Thymus (tissue), 11 donors: Measurements from ENCODE around the gene CACFD1. TPM values are rescaled to one million over a fixed set of nuclear protein-coding genes. Genes with fewer than 3 reads are reported as not detected.

ENCODE experiments used
- DNase-seq, 9 donors: peaks; one replicate each; pipeline ENCODE4 v3.0.0-alpha.2; 2013; ENCODE audit warnings: low spot score in 9 of 9, low read depth in 6 of 9, missing footprints in 1 of 9
- H3K27ac ChIP-seq, 2 donors: one replicate each; pipeline ENCODE4 v1.5.1; 2013; ENCODE audit warnings: control low read depth in 1 of 2, low read depth in 1 of 2, low read length in 1 of 2, mild to moderate bottlenecking in 1 of 2, moderate library complexity in 1 of 2
- H3K27me3 ChIP-seq, 2 donors: one replicate each; pipeline ENCODE4 v1.5.1; 2013; ENCODE audit warnings: low read length in 1 of 2; ENCODE audit not compliant: control insufficient read depth in 2 of 2, insufficient read depth in 1 of 2
- H3K36me3 ChIP-seq, 2 donors: one replicate each; pipeline ENCODE4 v1.5.1; 2013; ENCODE audit warnings: low read length in 1 of 2, mild to moderate bottlenecking in 1 of 2, moderate library complexity in 1 of 2; ENCODE audit not compliant: control insufficient read depth in 2 of 2, insufficient read depth in 2 of 2
- H3K4me1 ChIP-seq, 2 donors: one replicate each; pipeline ENCODE4 v1.5.1; 2013; ENCODE audit warnings: low read length in 2 of 2; ENCODE audit not compliant: control insufficient read depth in 2 of 2, insufficient read depth in 2 of 2
- H3K4me3 ChIP-seq, 2 donors: one replicate each; pipeline ENCODE4 v1.5.1; 2013; ENCODE audit warnings: low read length in 2 of 2, control low read depth in 1 of 2, mild to moderate bottlenecking in 1 of 2
- H3K9me3 ChIP-seq, 2 donors: one replicate each; pipeline ENCODE4 v1.5.1; 2013; ENCODE audit warnings: low read length in 1 of 2, mild to moderate bottlenecking in 1 of 2; ENCODE audit not compliant: control insufficient read depth in 2 of 2, insufficient read depth in 1 of 2
- WGBS: extraction: QIAGEN DNeasy Blood & Tissue Kit; methylation state at CpG from one replicate; pipeline ENCODE4 v1.1.7; 2013; 5-methylcytosine and 5-hydroxymethylcytosine counted together
- polyA plus RNA-seq: library from polyadenylated mRNA; stranded (reverse); fragments of 200-250 nt; gene quantifications from one replicate; pipeline ENCODE4 v1.2.3, GENCODE V29; 2013
- total RNA-seq: library from RNA; stranded (reverse); fragments of 120-200 nt; gene quantifications from one replicate; pipeline ENCODE4 v1.2.4, GENCODE V29; 2013
- donor health status: healthy.

CACFD1 gene
- total and polyA plus RNA-seq, 2 donors, result 6.1 to 9.1 TPM

DNA sequence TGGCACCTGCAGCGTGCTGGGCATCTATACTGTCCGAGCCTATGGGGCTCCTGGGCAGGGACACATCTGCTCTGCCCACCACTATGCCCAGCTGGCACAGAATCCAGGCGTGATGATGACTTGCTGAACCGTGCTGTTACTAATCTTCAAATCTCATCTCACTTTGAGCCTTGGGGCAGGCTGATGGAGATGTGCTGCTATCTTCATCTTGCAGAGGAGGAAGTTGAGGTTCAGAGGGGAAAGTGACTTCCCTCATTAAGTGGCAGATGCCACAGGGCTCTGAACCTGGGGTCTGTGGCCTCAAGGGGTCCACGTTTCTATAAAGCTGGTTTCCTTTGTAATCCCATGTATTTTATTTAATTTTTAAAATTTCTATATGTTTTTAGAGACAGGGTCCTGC lies 14.4 kb downstream of the CACFD1 start:
- Histone ChIP-seq H3K4me3 (no peak overlapping the region), H3K27me3 (no peaks in the 10 kb centered on the region), H3K9me3 (peaks cover 0 to 3% of the 10 kb centered on the region in 2 donors), H3K4me1 (peaks cover 0 to 25% of the 10 kb centered on the region in 2 donors), H3K36me3 (peaks cover 0 to 6% of the 10 kb centered on the region in 2 donors), H3K27ac (no peak overlapping the region)
- 5% methylated on average over 5 of the region's 5 CpGs for WGBS
- peak in 1 of 9 donors; percentile 41 for DNase-seq

DNA sequence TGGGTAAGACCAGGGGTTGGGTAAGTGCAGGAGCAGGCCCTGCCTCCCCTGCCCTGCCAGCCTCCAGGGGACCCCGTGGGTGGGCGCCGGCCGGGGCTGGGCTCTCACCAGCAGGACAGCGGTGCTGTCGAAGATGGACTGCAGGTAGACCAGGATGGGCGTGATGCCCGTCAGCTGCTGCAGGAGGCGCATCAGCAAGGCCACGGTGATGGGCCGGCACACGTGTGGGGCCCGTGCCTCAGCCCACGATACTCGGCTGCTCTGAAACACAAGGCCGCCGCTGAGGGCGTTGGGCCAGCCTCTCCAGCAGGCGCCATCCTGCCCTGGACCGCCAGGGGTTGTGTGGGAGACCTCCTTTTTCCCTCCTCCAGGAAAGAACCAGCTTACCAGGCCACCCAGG lies 15.1 kb downstream of the CACFD1 start:
- DNase-seq, result no peak
- Histone ChIP-seq H3K4me1 (peaks cover 5 to 32% of the 10 kb centered on the region in 2 donors), H3K9me3 (peaks cover 0 to 3% of the 10 kb centered on the region in 2 donors), H3K27me3 (peaks cover 0 to 3% of the 10 kb centered on the region in 2 donors), H3K27ac (no peak overlapping the region), H3K36me3 (peaks cover 0 to 6% of the 10 kb centered on the region in 2 donors), H3K4me3 (no peak overlapping the region)
- 67% methylated on average over 20 of the region's 20 CpGs for WGBS

DNA sequence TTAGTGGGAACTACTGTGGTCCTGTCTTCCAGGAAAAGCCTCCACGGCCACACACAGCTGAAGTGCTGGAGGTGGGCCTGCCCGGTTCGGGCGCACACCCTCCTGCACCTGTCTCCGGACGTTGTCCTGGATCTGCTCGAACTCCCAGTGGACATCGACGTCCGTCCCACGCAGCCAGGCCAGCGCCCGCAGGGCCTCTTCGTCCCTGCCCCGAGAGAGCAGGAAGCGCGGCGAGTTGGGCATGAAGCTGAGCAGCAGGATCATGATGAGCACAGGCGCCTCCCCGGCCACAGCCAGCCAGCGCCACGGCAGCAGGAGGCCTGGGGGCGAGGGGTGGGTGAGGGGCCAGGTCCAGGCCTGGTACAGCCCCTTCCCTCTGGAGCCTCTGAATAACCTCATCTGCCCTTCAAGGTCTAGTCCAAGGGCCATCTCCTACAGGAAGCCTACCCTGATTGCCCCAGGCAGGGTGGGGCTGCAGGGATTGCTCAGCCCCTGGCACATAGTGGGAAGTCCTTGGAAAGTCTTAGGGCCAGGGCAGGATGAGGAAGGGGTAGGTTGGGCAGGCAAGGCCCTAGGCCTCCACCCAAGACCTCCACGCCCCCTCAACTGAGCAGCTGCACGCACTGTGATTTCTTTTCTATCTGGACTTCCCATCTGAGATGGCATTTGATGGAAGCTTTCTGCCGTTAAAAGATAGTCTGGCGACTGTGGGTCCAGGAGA lies 15.7 kb downstream of the CACFD1 start:
- Histone ChIP-seq H3K27ac (no peak overlapping the region), H3K27me3 (peaks cover 2 to 3% of the 10 kb centered on the region in 2 donors), H3K4me3 (no peak overlapping the region), H3K36me3 (peaks cover 0 to 6% of the 10 kb centered on the region in 2 donors), H3K4me1 (peaks cover 7 to 34% of the 10 kb centered on the region in 2 donors), H3K9me3 (peaks cover 0 to 3% of the 10 kb centered on the region in 2 donors)
- WGBS, result 94% methylated on average over 27 of the region's 27 CpGs
- DNase-seq, result no peak

DNA sequence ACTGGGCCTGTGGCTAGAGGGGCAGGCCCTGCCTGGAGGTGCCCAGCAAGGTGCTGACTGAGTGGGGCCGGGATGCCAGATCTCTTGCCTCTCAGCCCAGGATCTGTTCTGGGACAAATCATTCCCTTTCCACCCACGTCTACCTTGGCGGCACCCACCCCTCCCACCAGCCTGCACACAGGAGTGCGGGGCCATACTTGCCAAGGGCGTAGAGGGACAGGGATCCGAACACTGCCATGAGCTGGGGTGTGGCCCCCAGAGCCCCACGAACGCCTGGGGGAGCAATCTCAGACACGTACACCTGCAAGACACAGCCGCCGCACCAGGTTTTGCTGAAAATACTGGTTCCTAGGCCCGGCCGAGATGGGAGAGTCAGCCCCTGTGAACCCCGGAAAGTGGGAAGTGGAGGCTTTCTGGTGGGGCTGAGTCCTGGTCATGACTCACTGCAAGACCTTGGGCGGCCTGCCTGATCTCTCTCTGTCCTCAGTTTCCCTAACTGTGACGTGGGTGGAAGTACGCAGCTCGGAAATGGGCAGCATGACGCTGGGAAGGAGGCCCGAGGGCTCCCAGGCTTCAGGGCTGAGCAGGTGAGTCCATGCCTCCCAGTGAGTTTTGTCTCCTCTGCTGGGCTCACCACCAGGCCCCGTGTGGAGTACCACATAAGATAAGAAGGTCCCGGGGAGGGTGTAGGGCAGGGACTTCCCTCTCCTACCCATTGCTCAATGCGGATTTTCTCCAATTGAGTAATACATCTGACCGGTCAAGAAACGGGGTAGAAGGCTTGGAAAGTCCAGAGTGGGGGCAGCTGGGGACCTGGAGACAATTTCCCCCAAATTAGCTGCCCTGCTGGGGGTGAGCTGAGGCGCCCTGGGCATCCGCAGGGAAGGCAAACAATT lies 16.5 kb downstream of the CACFD1 start:
- H3K36me3 ChIP-seq, result peaks cover 0 to 6% of the 10 kb centered on the region in 2 donors
- H3K4me3 ChIP-seq, result no peak overlapping the region
- DNase-seq, result no peak
- H3K4me1 ChIP-seq, result peaks cover 7 to 34% of the 10 kb centered on the region in 2 donors
- WGBS, result 96% methylated on average over 27 of the region's 27 CpGs
- H3K27me3 ChIP-seq, result peaks cover 3 to 6% of the 10 kb centered on the region in 2 donors
- no peak overlapping the region for H3K27ac ChIP-seq
- peaks cover 0 to 3% of the 10 kb centered on the region in 2 donors for H3K9me3 ChIP-seq

DNA sequence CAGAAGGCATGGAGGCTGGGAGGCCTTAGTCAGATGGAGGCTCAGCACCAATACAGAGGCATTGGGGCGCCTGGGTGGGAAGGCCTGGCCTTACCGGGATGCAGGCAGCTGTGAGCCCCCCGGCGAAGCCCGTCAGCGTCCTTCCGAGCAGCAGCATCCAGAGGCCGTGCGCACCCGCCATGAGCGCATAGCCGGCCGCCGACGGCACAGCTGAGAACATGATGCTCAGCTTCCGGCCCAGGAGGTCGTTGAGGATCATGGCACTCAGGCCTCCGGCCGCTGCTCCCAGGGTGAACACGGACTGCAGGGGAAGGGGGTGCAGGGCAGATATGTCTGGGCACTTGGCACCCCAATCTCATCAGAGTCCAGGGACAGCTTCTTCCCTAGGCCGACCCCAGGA lies 17.2 kb downstream of the CACFD1 start:
- Histone ChIP-seq H3K27ac (no peak overlapping the region), H3K9me3 (peaks cover 0 to 3% of the 10 kb centered on the region in 2 donors), H3K27me3 (peaks cover 3 to 6% of the 10 kb centered on the region in 2 donors), H3K4me1 (peaks cover 7 to 34% of the 10 kb centered on the region in 2 donors), H3K36me3 (peaks cover 0 to 6% of the 10 kb centered on the region in 2 donors), H3K4me3 (no peak overlapping the region)
- no peak for DNase-seq
- WGBS, result 98% methylated on average over 21 of the region's 21 CpGs

DNA sequence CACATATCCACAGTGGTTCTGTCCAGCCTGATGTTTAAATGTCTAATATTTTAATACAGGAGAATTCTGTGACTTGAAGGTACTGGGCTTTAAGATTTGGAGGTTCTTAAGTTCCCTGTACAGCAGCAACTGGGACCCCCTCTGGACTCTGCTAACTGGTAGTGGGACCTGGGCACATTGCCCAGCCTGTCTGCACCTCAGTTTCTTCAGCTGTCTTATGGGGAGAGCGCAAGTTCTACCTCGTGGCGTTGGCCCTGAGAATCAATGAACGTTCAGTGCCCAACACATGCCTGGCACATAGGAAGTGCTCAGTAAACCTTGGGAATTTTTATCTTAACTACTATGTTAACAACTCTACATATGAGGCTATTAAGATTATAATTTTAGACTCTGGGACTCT lies 17.7 kb downstream of the CACFD1 start:
- H3K27me3 ChIP-seq, result peaks cover 3 to 8% of the 10 kb centered on the region in 2 donors
- WGBS, result 86% methylated on average over 4 of the region's 4 CpGs
- peaks cover 7 to 34% of the 10 kb centered on the region in 2 donors for H3K4me1 ChIP-seq
- no peak overlapping the region for H3K27ac ChIP-seq
- H3K9me3 ChIP-seq, result peaks cover 0 to 3% of the 10 kb centered on the region in 2 donors
- H3K36me3 ChIP-seq, result peaks cover 0 to 6% of the 10 kb centered on the region in 2 donors
- no peak for DNase-seq
- no peak overlapping the region for H3K4me3 ChIP-seq

DNA sequence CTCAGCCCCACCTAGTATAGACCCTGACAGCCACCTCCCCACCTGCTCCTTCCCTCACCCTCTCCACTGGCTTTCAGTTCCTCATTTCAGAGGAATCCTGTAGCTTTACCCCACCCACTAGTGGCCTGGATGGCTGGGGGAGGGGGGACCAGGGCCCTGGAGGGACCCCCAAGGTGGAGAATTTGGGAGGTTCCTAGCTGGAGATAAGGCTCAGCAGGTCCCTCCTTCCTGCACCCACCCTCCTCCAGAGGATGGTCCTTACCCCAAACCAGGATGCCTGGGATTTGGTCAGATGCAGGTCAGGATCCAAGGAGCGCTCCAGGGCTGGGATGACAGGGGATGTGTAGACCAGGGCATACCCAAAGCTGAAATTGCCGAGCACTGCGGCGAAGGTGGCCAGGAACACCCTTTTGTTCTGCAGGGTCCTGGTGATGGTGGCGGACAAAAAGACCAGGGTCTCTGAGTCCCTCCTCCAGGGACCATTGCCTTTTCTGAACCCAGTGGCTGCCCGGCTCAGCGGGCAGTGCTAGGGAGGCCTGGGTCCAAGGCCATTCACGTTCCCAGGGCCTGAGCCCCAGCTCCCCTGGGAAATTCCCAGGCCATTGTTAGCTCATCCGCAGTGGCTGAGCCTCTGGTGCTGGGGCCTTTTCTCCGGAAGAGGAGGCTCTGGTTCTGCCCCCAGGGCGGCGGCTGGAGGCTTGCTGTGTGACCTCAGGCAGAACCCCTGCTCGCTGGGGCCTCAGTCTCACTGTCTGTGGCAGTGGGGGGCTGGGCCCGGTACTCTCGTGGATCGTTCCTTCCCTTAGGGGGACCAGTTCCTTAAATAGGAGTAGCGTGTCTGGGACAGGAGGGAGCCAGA lies 18.4 kb downstream of the CACFD1 start:
- peaks cover 3 to 8% of the 10 kb centered on the region in 2 donors for H3K27me3 ChIP-seq
- DNase-seq, result no peak
- H3K4me3 ChIP-seq, result peak overlapping the region; percentile 29 to 40
- peaks cover 0 to 3% of the 10 kb centered on the region in 2 donors for H3K9me3 ChIP-seq
- WGBS, result 45% methylated on average over 17 of the region's 17 CpGs
- H3K4me1 ChIP-seq, result peaks cover 7 to 34% of the 10 kb centered on the region in 2 donors
- H3K36me3 ChIP-seq, result peaks cover 0 to 3% of the 10 kb centered on the region in 2 donors
- peak overlapping the region in 1 of 2 donors; percentile 42 for H3K27ac ChIP-seq

DNA sequence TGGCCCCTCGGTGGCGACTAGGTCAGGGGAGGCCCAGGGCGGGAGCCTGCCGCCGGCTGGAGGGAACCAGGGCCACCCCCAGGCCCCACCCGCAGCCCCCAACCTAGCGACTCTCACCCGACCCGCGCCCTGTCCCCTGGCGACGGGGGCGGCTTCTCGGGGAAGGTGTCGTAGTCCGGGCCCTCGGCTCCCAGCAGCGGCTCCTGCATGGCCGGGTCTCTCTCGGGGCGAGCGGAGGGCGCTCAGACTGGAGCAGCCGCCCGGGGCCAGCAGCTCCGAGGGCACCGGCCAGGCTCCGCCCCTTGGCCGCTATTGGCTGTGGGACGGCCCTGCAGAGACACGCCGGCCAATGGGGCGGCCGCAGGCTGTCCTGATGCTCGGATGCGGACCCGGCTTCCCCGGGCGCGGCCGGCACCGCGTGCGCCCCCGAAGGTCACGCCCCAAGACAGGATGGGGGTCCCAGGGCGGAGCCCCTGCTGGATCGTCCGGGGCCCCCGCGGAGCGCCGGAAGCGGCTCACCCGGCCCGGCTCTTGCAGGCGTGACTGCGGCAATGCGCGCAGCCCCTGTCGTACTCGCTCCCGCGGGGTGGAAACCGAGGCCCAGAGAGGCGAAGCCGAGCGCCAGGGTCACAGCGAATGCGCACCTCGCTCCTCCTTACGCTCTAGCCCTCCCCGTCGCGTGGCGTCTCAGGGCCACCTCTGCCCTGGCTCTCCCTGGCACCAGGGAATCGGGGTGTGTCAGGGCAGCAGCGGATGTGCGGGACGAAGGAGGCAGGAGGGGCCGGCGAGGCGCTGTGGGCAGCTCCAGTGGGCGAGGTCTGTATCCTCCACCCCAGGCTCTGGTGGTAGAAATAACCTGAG lies 19.3 kb downstream of the CACFD1 start, which contains the start of gene SLC2A6:
SLC2A6 (minus strand) TSS at position 249 of the 861 bp plus-strand sequence; CDS start at position 209, 40 bp downstream.
- H3K27me3 ChIP-seq, result peaks cover 3 to 10% of the 10 kb centered on the region in 2 donors
- H3K9me3 ChIP-seq, result peaks cover 0 to 3% of the 10 kb centered on the region in 2 donors
- peak; percentile 55 to 91 (median 77) for DNase-seq
- WGBS, result 1% methylated on average over 84 of the region's 84 CpGs
- peaks cover 7 to 32% of the 10 kb centered on the region in 2 donors for H3K4me1 ChIP-seq
- peak within 1 kb of the TSS in 1 of 2 donors; percentile 42 for H3K27ac ChIP-seq
- peak within 1 kb of the TSS; percentile 40 to 44 for H3K4me3 ChIP-seq
- peaks cover 0 to 3% of the 10 kb centered on the region in 2 donors for H3K36me3 ChIP-seq
